Neural crest cell (in vitro differentiated cells): ENCODE results near the gene GPATCH11. TPM values are rescaled to one million over a fixed set of nuclear protein-coding genes. Genes with fewer than 3 reads are reported as not detected.

Experiments
- DNase-seq: peaks from one replicate; pipeline ENCODE4 v3.0.0; 2021; ENCODE audit warnings: low read depth, mixed read lengths, low spot score
- H3K27ac Mint-ChIP-seq: one replicate; pipeline ENCODE4 v1.8.0; 2021; ENCODE audit warnings: mild to moderate bottlenecking, mixed read lengths; ENCODE audit not compliant: unreplicated experiment
- H3K27me3 Mint-ChIP-seq: 2 replicates; pipeline ENCODE4 v1.8.0; 2021; ENCODE audit warnings: low read depth, mild to moderate bottlenecking, mixed read lengths
- H3K36me3 Mint-ChIP-seq: 2 replicates; pipeline ENCODE4 v1.8.0; 2021; ENCODE audit warnings: low read depth, mild to moderate bottlenecking, mixed read lengths
- H3K4me1 Mint-ChIP-seq: 2 replicates; pipeline ENCODE4 v1.8.0; 2021; ENCODE audit warnings: mixed read lengths
- H3K4me3 Mint-ChIP-seq: one replicate; pipeline ENCODE4 v1.8.0; 2021; ENCODE audit warnings: mild to moderate bottlenecking, mixed read lengths
- H3K9me3 Mint-ChIP-seq: 2 replicates; pipeline ENCODE4 v1.8.0; 2021; ENCODE audit warnings: mixed read lengths
- CTCF ChIP-seq: fragments of 200-600 bp; sonication (generic); conservative IDR thresholded peaks from 2 replicates; pipeline ENCODE4 v1.5.0; 2021; ENCODE audit warnings: antibody characterized with exemption, mild to moderate bottlenecking
- total RNA-seq: library from RNA; stranded (reverse); gene quantifications from 2 replicates; pipeline ENCODE4 v1.2.1, GENCODE V29; 2021

GPATCH11 gene
- total RNA-seq, 1 donor from 2014 or later, result 11.4 TPM

GRCh38 chr2:37119157-37119556 lies 34.8 kb downstream of the GPATCH11 start:
- no peak overlapping the region for H3K4me3 Mint-ChIP-seq
- H3K27me3 Mint-ChIP-seq, result no peaks in the 10 kb centered on the region
- H3K36me3 Mint-ChIP-seq, result peaks cover 3% of the 10 kb centered on the region
- peak overlapping the region; percentile 45 for H3K27ac Mint-ChIP-seq
- no peaks in the 10 kb centered on the region for H3K4me1 Mint-ChIP-seq
- H3K9me3 Mint-ChIP-seq, result no peaks in the 10 kb centered on the region
- DNase-seq, result no peak
- TF ChIP-seq CTCF, result no peak

- TF ChIP-seq CTCF, result no peak
Measured at GRCh38 chr2:37125416-37125815, 41.1 kb downstream of the GPATCH11 start.

GRCh38 chr2:37132914-37133313 lies 48.6 kb downstream of the GPATCH11 start:
- no peak for TF ChIP-seq CTCF
- Mint-ChIP-seq H3K9me3 (peaks cover 3% of the 10 kb centered on the region), H3K36me3 (peaks cover 38% of the 10 kb centered on the region), H3K4me3 (no peak overlapping the region), H3K27ac (no peak overlapping the region), H3K27me3 (no peaks in the 10 kb centered on the region), H3K4me1 (no peaks in the 10 kb centered on the region)
- no peak for DNase-seq

More at GRCh38 chr2:37125416-37125815, 41.1 kb downstream of the GPATCH11 start:
- Mint-ChIP-seq H3K27me3 (no peaks in the 10 kb centered on the region), H3K4me3 (no peak overlapping the region), H3K27ac (no peak overlapping the region), H3K36me3 (peaks cover 36% of the 10 kb centered on the region), H3K4me1 (no peaks in the 10 kb centered on the region), H3K9me3 (peaks cover 3% of the 10 kb centered on the region)
- DNase-seq, result no peak

GRCh38 chr2:37142546-37142945 lies 58.2 kb downstream of the GPATCH11 start:
- H3K27me3 Mint-ChIP-seq, result no peaks in the 10 kb centered on the region
- no peak overlapping the region for H3K4me3 Mint-ChIP-seq
- H3K36me3 Mint-ChIP-seq, result peaks cover 6% of the 10 kb centered on the region
- no peaks in the 10 kb centered on the region for H3K9me3 Mint-ChIP-seq
- no peak for DNase-seq
- no peak overlapping the region for H3K27ac Mint-ChIP-seq
- no peaks in the 10 kb centered on the region for H3K4me1 Mint-ChIP-seq
- peak; percentile 35 for TF ChIP-seq CTCF

- no peaks in the 10 kb centered on the region for H3K4me1 Mint-ChIP-seq
- H3K36me3 Mint-ChIP-seq, result peaks cover 11% of the 10 kb centered on the region
- H3K4me3 Mint-ChIP-seq, result no peak overlapping the region
- H3K9me3 Mint-ChIP-seq, result no peaks in the 10 kb centered on the region
- no peak for TF ChIP-seq CTCF
- H3K27me3 Mint-ChIP-seq, result no peaks in the 10 kb centered on the region
- H3K27ac Mint-ChIP-seq, result no peak overlapping the region
- no peak for DNase-seq
Measured at GRCh38 chr2:37143974-37144373, 59.7 kb downstream of the GPATCH11 start.

- no peak overlapping the region for H3K27ac Mint-ChIP-seq
- H3K9me3 Mint-ChIP-seq, result no peaks in the 10 kb centered on the region
- peaks cover 11% of the 10 kb centered on the region for H3K36me3 Mint-ChIP-seq
- H3K27me3 Mint-ChIP-seq, result no peaks in the 10 kb centered on the region
- no peaks in the 10 kb centered on the region for H3K4me1 Mint-ChIP-seq
- DNase-seq, result no peak
- H3K4me3 Mint-ChIP-seq, result no peak overlapping the region
- no peak for TF ChIP-seq CTCF
Measured at GRCh38 chr2:37146062-37146461, 61.7 kb downstream of the GPATCH11 start.
